Airway epithelial cell (primary cell): ENCODE data around the gene OR1J4. TPM values are rescaled to one million over a fixed set of nuclear protein-coding genes. Genes with fewer than 3 reads are reported as not detected.

Experiments used
- total RNA-seq: library from RNA; depleted of rRNA; stranded (reverse); fragments of >200 nt; gene quantifications from 2 replicates; pipeline ENCODE4 v1.2.3, GENCODE V29; 2015

OR1J4 gene
- not detected in 2 replicates for total RNA-seq

GRCh38 chr9:122518841-122519240, at the start of gene OR1J4:
Gene OR1J4 (plus strand): TSS chr9:122519141. CDS start chr9:122519141, 0 bp downstream.

GRCh38 chr9:122477826-122478225, 41.1 kb upstream of the OR1J4 start, which contains the start of gene OR1J1:
Gene OR1J1 (minus strand): TSS chr9:122477926. CDS start chr9:122477926, 0 bp downstream.

GRCh38 chr9:122510502-122510901, 8.4 kb upstream of the OR1J4 start, which contains the start of gene OR1J2:
Gene OR1J2 (plus strand): TSS chr9:122510802. CDS start chr9:122510802, 0 bp downstream.

GRCh38 chr9:122527193-122527592, 8.3 kb downstream of the OR1J4 start, which contains the start of gene OR1N1:
Gene OR1N1 (minus strand): TSS chr9:122527293. CDS start chr9:122527293, 0 bp downstream.

GRCh38 chr9:122552812-122553211, 33.9 kb downstream of the OR1J4 start, which contains the start of gene OR1N2:
Gene OR1N2 (plus strand): TSS chr9:122553112. CDS start chr9:122553212, 100 bp downstream.

Other genes with a start within 250 kb of the OR1J4 start
- gene PTGS1, start 148.1 kb upstream of the OR1J4 start, total RNA-seq, result 4.2 and 4.7 TPM in 2 replicates
- gene OR1J1, start 41.2 kb upstream of the OR1J4 start, total RNA-seq, result not detected in 2 replicates
- not detected in 2 replicates for gene OR1J2, start 8.3 kb upstream of the OR1J4 start, total RNA-seq
- not detected in 2 replicates for gene OR1N1, start 8.2 kb downstream of the OR1J4 start, total RNA-seq
- gene OR1N2, start 34.0 kb downstream of the OR1J4 start, total RNA-seq, result not detected in 2 replicates
- gene OR1L8, start 64.2 kb downstream of the OR1J4 start, total RNA-seq, result not detected in 2 replicates
- gene OR1Q1, start 95.6 kb downstream of the OR1J4 start, total RNA-seq, result not detected in 2 replicates
- gene OR1B1, start 138.5 kb downstream of the OR1J4 start, total RNA-seq, result not detected in 2 replicates
- gene OR1L1, start 142.6 kb downstream of the OR1J4 start, total RNA-seq, result not detected in 2 replicates
- gene OR1L3, start 156.0 kb downstream of the OR1J4 start, total RNA-seq, result not detected in 2 replicates
- not detected in 2 replicates for gene OR1L4, start 204.8 kb downstream of the OR1J4 start, total RNA-seq
- gene OR1L6, start 223.2 kb downstream of the OR1J4 start, total RNA-seq, result not detected in 2 replicates